Neuronal stem cell (in vitro differentiated cells): ENCODE data around the gene S100P.

Experiments used
- DNase-seq: peaks from one replicate; pipeline ENCODE4 v3.0.0-alpha.2; 2013; ENCODE audit warnings: low spot score
- H2AFZ ChIP-seq: one replicate; pipeline ENCODE4 v1.6.1; 2013; ENCODE audit warnings: mild to moderate bottlenecking, low read length, inconsistent platforms
- H2AK5ac ChIP-seq: 2 replicates; pipeline ENCODE4 v1.6.1; 2013; ENCODE audit warnings: low read depth, mild to moderate bottlenecking, inconsistent platforms, low read length, moderate library complexity, mixed read lengths
- H2BK120ac ChIP-seq: 2 replicates; pipeline ENCODE4 v1.6.1; 2013; ENCODE audit warnings: low read depth, mild to moderate bottlenecking, inconsistent platforms, low read length, moderate library complexity, mixed read lengths
- H2BK12ac ChIP-seq: one replicate; pipeline ENCODE4 v1.6.1; 2013; ENCODE audit warnings: low read length, inconsistent platforms
- H2BK15ac ChIP-seq: 2 replicates; pipeline ENCODE4 v1.6.1; 2013; ENCODE audit warnings: mild to moderate bottlenecking, low read length, inconsistent platforms, mixed read lengths
- H2BK5ac ChIP-seq: one replicate; pipeline ENCODE4 v1.6.1; 2013; ENCODE audit warnings: inconsistent platforms, mild to moderate bottlenecking, low read length, moderate library complexity
- H3K14ac ChIP-seq: one replicate; pipeline ENCODE4 v1.6.1; 2013; ENCODE audit warnings: low read length, inconsistent platforms
- H3K18ac ChIP-seq: 2 replicates; pipeline ENCODE4 v1.6.1; 2013; ENCODE audit warnings: low read length, inconsistent platforms
- H3K23ac ChIP-seq: 2 replicates; pipeline ENCODE4 v1.6.1; 2013; ENCODE audit warnings: low read depth, mild to moderate bottlenecking, mixed read lengths, low read length, inconsistent platforms; ENCODE audit not compliant: poor library complexity
- H3K27ac ChIP-seq: replicated peaks from 3 replicates; pipeline ENCODE4 v1.5.1; 2013; ENCODE audit warnings: low read length, inconsistent platforms
- H3K27me3 ChIP-seq, 3 experiments: 2 replicates each; pipeline ENCODE4 v1.6.1; 2013; ENCODE audit warnings: low read length in 3 of 3, mild to moderate bottlenecking in 2 of 3, inconsistent platforms in 1 of 3, low read depth in 1 of 3, mixed read lengths in 1 of 3, moderate library complexity in 1 of 3; ENCODE audit not compliant: control insufficient read depth in 3 of 3, insufficient read depth in 3 of 3
- H3K36me3 ChIP-seq, 2 donors: replicated peaks in 1 of 2; 2 replicates each; pipeline ENCODE4 v1.6.1; 2013; ENCODE audit warnings: low read length in 2 of 2; ENCODE audit not compliant: control insufficient read depth in 2 of 2, insufficient read depth in 2 of 2
- H3K4ac ChIP-seq: 2 replicates; pipeline ENCODE4 v1.6.1; 2013; ENCODE audit warnings: inconsistent platforms, mild to moderate bottlenecking, low read length, moderate library complexity
- H3K4me1 ChIP-seq, 2 donors: 1 replicate in 1 of 2; 2 replicates in 1 of 2; pipeline ENCODE4 v1.6.1; 2013; ENCODE audit warnings: low read length in 2 of 2, low read depth in 1 of 2; ENCODE audit not compliant: control insufficient read depth in 2 of 2, insufficient read depth in 1 of 2
- H3K4me2 ChIP-seq: one replicate; pipeline ENCODE4 v1.6.1; 2013; ENCODE audit warnings: mild to moderate bottlenecking, low read length, inconsistent platforms; ENCODE audit not compliant: insufficient read depth, poor library complexity, severe bottlenecking
- H3K4me3 ChIP-seq, 2 donors: 2 replicates each; pipeline ENCODE4 v1.5.1; 2013; ENCODE audit warnings: low read length in 2 of 2, mild to moderate bottlenecking in 2 of 2, inconsistent platforms in 1 of 2, moderate library complexity in 1 of 2
- H3K79me1 ChIP-seq: one replicate; pipeline ENCODE4 v1.6.1; 2013; ENCODE audit warnings: low read depth, mild to moderate bottlenecking, inconsistent platforms, low read length, moderate library complexity
- H3K9ac ChIP-seq: one replicate; pipeline ENCODE4 v1.6.1; 2013; ENCODE audit warnings: mild to moderate bottlenecking, low read depth, low read length, inconsistent platforms; ENCODE audit not compliant: poor library complexity
- H3K9me3 ChIP-seq, 2 donors: replicated peaks in 1 of 2; 2 replicates each; pipeline versions ENCODE3 to v1.6.1; 2013; ENCODE audit warnings: low read length in 2 of 2, mild to moderate bottlenecking in 2 of 2, inconsistent platforms in 1 of 2, low read depth in 1 of 2, mixed read lengths in 1 of 2, moderate library complexity in 1 of 2; ENCODE audit not compliant: control insufficient read depth in 2 of 2, insufficient read depth in 1 of 2
- H4K8ac ChIP-seq: one replicate; pipeline ENCODE4 v1.6.1; 2013; ENCODE audit warnings: low read depth, mild to moderate bottlenecking, inconsistent platforms, low read length, moderate library complexity
- H4K91ac ChIP-seq: one replicate; pipeline ENCODE4 v1.6.1; 2013; ENCODE audit warnings: low read length, low read depth, mild to moderate bottlenecking, inconsistent platforms; ENCODE audit not compliant: poor library complexity
- WGBS, 2 donors: extraction: QIAGEN DNeasy Blood & Tissue Kit; methylation state at CpG; one replicate each; pipeline ENCODE4 v1.1.7; 2013; ENCODE audit warnings: missing lambda C conversion rate in 2 of 2, mixed read lengths in 1 of 2; ENCODE audit not compliant: insufficient read length in 2 of 2, insufficient replicate concordance in 1 of 2; ENCODE audit errors: extremely low coverage in 2 of 2; 5-methylcytosine and 5-hydroxymethylcytosine counted together

S100P gene

GRCh38 chr4:6655924-6656323, 37.8 kb upstream of the S100P start:
- H3K27me3 ChIP-seq, result peaks cover 0 to 7% (median 2%) of the 10 kb centered on the region in 3 experiments
- no peak overlapping the region for H3K18ac ChIP-seq
- H2BK120ac ChIP-seq, result no peak overlapping the region
- H3K79me1 ChIP-seq, result no peaks in the 10 kb centered on the region
- DNase-seq, result no peak
- no peak overlapping the region for H3K4ac ChIP-seq
- H3K36me3 ChIP-seq, result no peaks in the 10 kb centered on the region
- H2BK12ac ChIP-seq, result no peak overlapping the region
- H2BK5ac ChIP-seq, result no peak overlapping the region
- no peak overlapping the region for H4K8ac ChIP-seq
- no peak overlapping the region for H2AFZ ChIP-seq
- H2AK5ac ChIP-seq, result no peak overlapping the region
- no peak overlapping the region for H3K4me3 ChIP-seq
- H3K4me1 ChIP-seq, result peaks cover 0 to 1% of the 10 kb centered on the region in 2 donors
- H3K27ac ChIP-seq, result no peak overlapping the region
- H3K9ac ChIP-seq, result no peak overlapping the region
- H3K14ac ChIP-seq, result no peak overlapping the region
- H4K91ac ChIP-seq, result no peak overlapping the region
- no peak overlapping the region for H2BK15ac ChIP-seq
- H3K9me3 ChIP-seq, result no peaks in the 10 kb centered on the region
- no CpG with 5 or more reads among the region's 5 CpGs for WGBS, 2 donors
- H3K4me2 ChIP-seq, result no peak overlapping the region
- H3K23ac ChIP-seq, result no peak overlapping the region

GRCh38 chr4:6657242-6658208, 36.2 kb upstream of the S100P start:
- no peak overlapping the region for H2BK120ac ChIP-seq
- H3K23ac ChIP-seq, result no peak overlapping the region
- WGBS, 2 donors, result no CpG with 5 or more reads among the region's 65 CpGs
- H3K36me3 ChIP-seq, result no peaks in the 10 kb centered on the region
- H4K91ac ChIP-seq, result no peak overlapping the region
- H2BK12ac ChIP-seq, result no peak overlapping the region
- peaks cover 0 to 11% (median 2%) of the 10 kb centered on the region in 3 experiments for H3K27me3 ChIP-seq
- peak overlapping the region; percentile 71 for H2BK5ac ChIP-seq
- H2AFZ ChIP-seq, result no peak overlapping the region
- H3K4me2 ChIP-seq, result no peak overlapping the region
- H3K14ac ChIP-seq, result no peak overlapping the region
- H3K4me3 ChIP-seq, result no peak overlapping the region
- no peak overlapping the region for H4K8ac ChIP-seq
- peak overlapping the region; percentile 84 for H3K18ac ChIP-seq
- H3K27ac ChIP-seq, result no peak overlapping the region
- H2BK15ac ChIP-seq, result no peak overlapping the region
- no peak for DNase-seq
- no peak overlapping the region for H3K9ac ChIP-seq
- no peak overlapping the region for H3K4ac ChIP-seq
- peak overlapping the region; percentile 19 for H2AK5ac ChIP-seq
- peaks cover 0 to 2% of the 10 kb centered on the region in 2 donors for H3K9me3 ChIP-seq
- no peaks in the 10 kb centered on the region for H3K79me1 ChIP-seq
- H3K4me1 ChIP-seq, result peaks cover 0 to 1% of the 10 kb centered on the region in 2 donors

- Histone ChIP-seq H3K9ac (no peak overlapping the region), H3K23ac (no peak overlapping the region), H3K36me3 (no peaks in the 10 kb centered on the region), H3K4me3 (no peak overlapping the region), H3K27me3 (peaks cover 0 to 11% (median 2%) of the 10 kb centered on the region in 3 experiments), H2BK120ac (no peak overlapping the region), H2BK5ac (peak overlapping the region; percentile 71), H3K14ac (no peak overlapping the region), H3K4me1 (peaks cover 0 to 1% of the 10 kb centered on the region in 2 donors), H3K18ac (no peak overlapping the region), H3K27ac (no peak overlapping the region), H2BK15ac (no peak overlapping the region), H3K79me1 (no peaks in the 10 kb centered on the region), H2AFZ (peak overlapping the region; percentile 49), H3K4me2 (no peak overlapping the region), H4K91ac (no peak overlapping the region), H3K4ac (no peak overlapping the region), H2AK5ac (no peak overlapping the region), H4K8ac (no peak overlapping the region), H3K9me3 (peaks cover 0 to 4% of the 10 kb centered on the region in 2 donors), H2BK12ac (no peak overlapping the region)
- no CpG with 5 or more reads among the region's 7 CpGs for WGBS, 2 donors
- DNase-seq, result no peak
Observed at GRCh38 chr4:6658209-6658595, 35.5 kb upstream of the S100P start.

DNA sequence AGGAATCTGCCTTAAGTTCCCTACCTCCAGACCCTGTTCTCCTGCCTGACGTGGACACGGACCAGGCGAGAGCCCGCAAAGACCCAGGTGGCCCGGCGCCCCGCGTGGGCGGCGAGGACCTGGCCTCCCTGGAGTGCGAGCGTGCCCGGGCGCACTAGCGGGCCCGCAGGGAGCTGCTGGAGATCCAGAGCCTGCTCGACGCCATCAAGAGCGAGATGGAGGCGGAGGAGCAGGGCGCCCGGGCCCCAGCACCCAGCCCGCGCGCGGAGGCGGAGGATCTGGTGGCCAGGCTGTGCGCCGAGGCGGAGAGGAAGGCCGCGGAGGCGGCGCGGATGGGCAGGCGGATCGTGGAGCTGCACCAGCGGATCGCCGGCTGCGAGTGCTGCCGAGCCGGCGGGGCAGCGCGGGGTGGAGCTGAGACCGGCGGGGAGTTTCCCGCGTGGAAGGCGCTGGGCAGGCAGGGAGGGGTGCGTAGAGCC, 35.0 kb upstream of the S100P start:
- H3K14ac ChIP-seq, result no peak overlapping the region
- no peaks in the 10 kb centered on the region for H3K36me3 ChIP-seq
- peak overlapping the region; percentile 91 for H3K18ac ChIP-seq
- peak overlapping the region; percentile 34 for H3K9ac ChIP-seq
- H3K4me2 ChIP-seq, result no peak overlapping the region
- peak overlapping the region; percentile 49 for H2AFZ ChIP-seq
- H2AK5ac ChIP-seq, result no peak overlapping the region
- no peak overlapping the region for H2BK120ac ChIP-seq
- H3K23ac ChIP-seq, result peak overlapping the region; percentile 27
- peaks cover 0 to 11% (median 2%) of the 10 kb centered on the region in 3 experiments for H3K27me3 ChIP-seq
- H3K4me3 ChIP-seq, result no peak overlapping the region
- H3K79me1 ChIP-seq, result no peaks in the 10 kb centered on the region
- no CpG with 5 or more reads among the region's 52 CpGs for WGBS, 2 donors
- H2BK15ac ChIP-seq, result no peak overlapping the region
- DNase-seq, result no peak
- H3K4ac ChIP-seq, result no peak overlapping the region
- H4K8ac ChIP-seq, result no peak overlapping the region
- no peak overlapping the region for H2BK12ac ChIP-seq
- no peak overlapping the region for H2BK5ac ChIP-seq
- no peak overlapping the region for H4K91ac ChIP-seq
- H3K4me1 ChIP-seq, result peaks cover 0 to 1% of the 10 kb centered on the region in 2 donors
- peaks cover 0 to 4% of the 10 kb centered on the region in 2 donors for H3K9me3 ChIP-seq
- no peak overlapping the region for H3K27ac ChIP-seq
